GM12878 (cell line): ENCODE data around the gene DMAC2. TPM values are rescaled to one million over a fixed set of nuclear protein-coding genes. Genes with fewer than 3 reads are reported as not detected.

Experiments
- polyA plus RNA-seq, 11 experiments: library from polyadenylated mRNA; depleted of rRNA in 4 of 11; unstranded in 6 of 11; stranded (reverse) in 5 of 11; fragments of >200 nt; fragmentation: Nextera tagmentation in 4 of 11; fragmentation: Illumina TruSeq in 1 of 11; extraction: Ambion mirVana in 4 of 11; extraction: Trizol in 1 of 11; gene quantifications; 1 replicate in 1 of 11; 2 replicates in 10 of 11; pipeline versions ENCODE4 v1.2.1 to v1.2.3, GENCODE V29; 2011 to 2016; ENCODE audit warnings: inconsistent platforms in 2 of 11, missing spikeins in 2 of 11, low read depth in 1 of 11
- small RNA-seq: library from RNA; depleted of rRNA; stranded (forward); fragments of <200 nt; gene quantifications from one replicate; pipeline ENCODE3, GENCODE V24; 2014
- total RNA-seq, 4 experiments: library from RNA; depleted of rRNA in 3 of 4; stranded (reverse); fragments of >200 nt in 3 of 4; fragmentation: Illumina TruSeq in 1 of 4; extraction: Trizol in 1 of 4; gene quantifications; 2 replicates each; pipeline versions ENCODE4 v1.2.1 to v1.2.3, GENCODE V29; 2013 to 2021

Gene DMAC2
- total and polyA plus RNA-seq, 10 of the 15 experiments (the other 5 are each of a cell fraction or from before 2014, with no cell fraction given): 10.8 to 57.2 (median 42.7) TPM

Small RNA genes within 50 kb of the gene (small RNA-seq; reads per million reads assigned to genes)
- gene RF00017: not detected

Other genes starting within 250 kb of the DMAC2 start
Only the 7 nearest of the 14 such genes appear.
- gene TGFB1, start 86.0 kb downstream of the DMAC2 start, total RNA-seq (2014; rRNA removed): 10.4 and 14.5 TPM in 2 replicates
- 14.2 and 14.4 TPM in 2 replicates for gene TGFB1, start 86.0 kb downstream of the DMAC2 start, total RNA-seq (2014; rRNA removed; fragmentation: Illumina TruSeq; extraction: Trizol)
- 117 and 120 TPM in 2 replicates for gene TGFB1, start 86.0 kb downstream of the DMAC2 start, total RNA-seq (2021)
- gene TGFB1, start 86.0 kb downstream of the DMAC2 start, polyA plus RNA-seq (2011; rRNA removed): 3.6 and 5.9 TPM in 2 replicates
- 10.0 and 24.3 TPM in 2 replicates for gene TGFB1, start 86.0 kb downstream of the DMAC2 start, polyA plus RNA-seq (2014; fragmentation: Illumina TruSeq; extraction: Trizol)
- under 1 TPM; 0.23 to 0.37 TPM for gene TGFB1, start 86.0 kb downstream of the DMAC2 start, polyA plus RNA-seq (2014; fragmentation: Nextera tagmentation; extraction: Ambion mirVana)
- 33.3 and 48.2 TPM in 2 replicates for gene TGFB1, start 86.0 kb downstream of the DMAC2 start, polyA plus RNA-seq (2014; rRNA removed)
- gene TGFB1, start 86.0 kb downstream of the DMAC2 start, polyA plus RNA-seq (2016; fragmentation: Nextera tagmentation; extraction: Ambion mirVana): 1 to 10 TPM; 7.1 to 7.5 TPM
- gene B9D2, start 75.8 kb downstream of the DMAC2 start, total RNA-seq (2014; rRNA removed): 4.6 and 6.0 TPM in 2 replicates
- gene B9D2, start 75.8 kb downstream of the DMAC2 start, total RNA-seq (2014; rRNA removed; fragmentation: Illumina TruSeq; extraction: Trizol): 2.3 and 3.3 TPM in 2 replicates
- 5.0 and 5.5 TPM in 2 replicates for gene B9D2, start 75.8 kb downstream of the DMAC2 start, total RNA-seq (2021)
- gene B9D2, start 75.8 kb downstream of the DMAC2 start, polyA plus RNA-seq (2011; rRNA removed): 3.7 and 8.3 TPM in 2 replicates
- 0.25 and 2.4 TPM in 2 replicates for gene B9D2, start 75.8 kb downstream of the DMAC2 start, polyA plus RNA-seq (2014; fragmentation: Illumina TruSeq; extraction: Trizol)
- gene B9D2, start 75.8 kb downstream of the DMAC2 start, polyA plus RNA-seq (2014; fragmentation: Nextera tagmentation; extraction: Ambion mirVana): 1 to 10 TPM; 2.5 to 5.0 TPM
- gene B9D2, start 75.8 kb downstream of the DMAC2 start, polyA plus RNA-seq (2014; rRNA removed): 5.5 and 6.3 TPM in 2 replicates
- gene B9D2, start 75.8 kb downstream of the DMAC2 start, polyA plus RNA-seq (2016; fragmentation: Nextera tagmentation; extraction: Ambion mirVana): 10 to 100 TPM; 10.8 to 12.4 TPM
- 3.2 and 4.4 TPM in 2 replicates for gene TMEM91, start 63.4 kb downstream of the DMAC2 start, total RNA-seq (2014; rRNA removed)
- 2.1 and 3.0 TPM in 2 replicates for gene TMEM91, start 63.4 kb downstream of the DMAC2 start, total RNA-seq (2014; rRNA removed; fragmentation: Illumina TruSeq; extraction: Trizol)
- gene TMEM91, start 63.4 kb downstream of the DMAC2 start, total RNA-seq (2021): 1.8 and 3.1 TPM in 2 replicates
- 1.6 and 2.9 TPM in 2 replicates for gene TMEM91, start 63.4 kb downstream of the DMAC2 start, polyA plus RNA-seq (2011; rRNA removed)
- 1.6 and 2.5 TPM in 2 replicates for gene TMEM91, start 63.4 kb downstream of the DMAC2 start, polyA plus RNA-seq (2014; fragmentation: Illumina TruSeq; extraction: Trizol)
- gene TMEM91, start 63.4 kb downstream of the DMAC2 start, polyA plus RNA-seq (2014; fragmentation: Nextera tagmentation; extraction: Ambion mirVana): 1 to 10 TPM; 1.6 to 2.1 TPM
- gene TMEM91, start 63.4 kb downstream of the DMAC2 start, polyA plus RNA-seq (2014; rRNA removed): 5.2 and 5.5 TPM in 2 replicates
- gene TMEM91, start 63.4 kb downstream of the DMAC2 start, polyA plus RNA-seq (2016; fragmentation: Nextera tagmentation; extraction: Ambion mirVana): 1 to 10 TPM; 1.5 to 1.9 TPM
- 38.8 and 44.3 TPM in 2 replicates for gene EXOSC5, start 42.6 kb downstream of the DMAC2 start, total RNA-seq (2014; rRNA removed)
- 28.1 and 30.7 TPM in 2 replicates for gene EXOSC5, start 42.6 kb downstream of the DMAC2 start, total RNA-seq (2014; rRNA removed; fragmentation: Illumina TruSeq; extraction: Trizol)
- gene EXOSC5, start 42.6 kb downstream of the DMAC2 start, total RNA-seq (2021): 57.8 and 62.7 TPM in 2 replicates
- 26.0 and 61.0 TPM in 2 replicates for gene EXOSC5, start 42.6 kb downstream of the DMAC2 start, polyA plus RNA-seq (2011; rRNA removed)
- 2.5 and 15.8 TPM in 2 replicates for gene EXOSC5, start 42.6 kb downstream of the DMAC2 start, polyA plus RNA-seq (2014; fragmentation: Illumina TruSeq; extraction: Trizol)
- gene EXOSC5, start 42.6 kb downstream of the DMAC2 start, polyA plus RNA-seq (2014; fragmentation: Nextera tagmentation; extraction: Ambion mirVana): 10 to 100 TPM; 20.6 to 25.3 TPM
- gene EXOSC5, start 42.6 kb downstream of the DMAC2 start, polyA plus RNA-seq (2014; rRNA removed): 74.2 and 88.9 TPM in 2 replicates
- gene EXOSC5, start 42.6 kb downstream of the DMAC2 start, polyA plus RNA-seq (2016; fragmentation: Nextera tagmentation; extraction: Ambion mirVana): 100 to 1,000 TPM; 116 to 123 TPM
- gene BCKDHA, start 42.1 kb downstream of the DMAC2 start, total RNA-seq (2014; rRNA removed): 90.9 and 107 TPM in 2 replicates
- gene BCKDHA, start 42.1 kb downstream of the DMAC2 start, total RNA-seq (2014; rRNA removed; fragmentation: Illumina TruSeq; extraction: Trizol): 19.2 and 23.9 TPM in 2 replicates
- gene BCKDHA, start 42.1 kb downstream of the DMAC2 start, total RNA-seq (2021): 33.5 and 41.7 TPM in 2 replicates
- gene BCKDHA, start 42.1 kb downstream of the DMAC2 start, polyA plus RNA-seq (2011; rRNA removed): 10.8 and 51.3 TPM in 2 replicates
- gene BCKDHA, start 42.1 kb downstream of the DMAC2 start, polyA plus RNA-seq (2014; fragmentation: Illumina TruSeq; extraction: Trizol): 13.7 and 41.5 TPM in 2 replicates
- 10 to 100 TPM in 1 of 2 experiments, 1 to 10 TPM in 1; 9.9 to 28.7 TPM for gene BCKDHA, start 42.1 kb downstream of the DMAC2 start, polyA plus RNA-seq (2014; fragmentation: Nextera tagmentation; extraction: Ambion mirVana)
- 68.1 and 73.1 TPM in 2 replicates for gene BCKDHA, start 42.1 kb downstream of the DMAC2 start, polyA plus RNA-seq (2014; rRNA removed)
- 100 to 1,000 TPM in 1 of 2 experiments, 10 to 100 TPM in 1; 99.8 to 105 TPM for gene BCKDHA, start 42.1 kb downstream of the DMAC2 start, polyA plus RNA-seq (2016; fragmentation: Nextera tagmentation; extraction: Ambion mirVana)
- 0.05 and 0.06 TPM in 2 replicates for gene B3GNT8, start 12.5 kb downstream of the DMAC2 start, total RNA-seq (2014; rRNA removed)
- gene B3GNT8, start 12.5 kb downstream of the DMAC2 start, total RNA-seq (2014; rRNA removed; fragmentation: Illumina TruSeq; extraction: Trizol): not detected in 2 replicates
- 1.1 and 1.2 TPM in 2 replicates for gene B3GNT8, start 12.5 kb downstream of the DMAC2 start, total RNA-seq (2021)
- gene B3GNT8, start 12.5 kb downstream of the DMAC2 start, polyA plus RNA-seq (2011; rRNA removed): not detected in 2 replicates
- 0.44 TPM in 1 of 2 replicates, not detected in the other for gene B3GNT8, start 12.5 kb downstream of the DMAC2 start, polyA plus RNA-seq (2014; fragmentation: Illumina TruSeq; extraction: Trizol)
- gene B3GNT8, start 12.5 kb downstream of the DMAC2 start, polyA plus RNA-seq (2014; fragmentation: Nextera tagmentation; extraction: Ambion mirVana): not detected
- gene B3GNT8, start 12.5 kb downstream of the DMAC2 start, polyA plus RNA-seq (2014; rRNA removed): 0.08 and 0.23 TPM in 2 replicates
- under 1 TPM; 0.17 to 0.58 TPM for gene B3GNT8, start 12.5 kb downstream of the DMAC2 start, polyA plus RNA-seq (2016; fragmentation: Nextera tagmentation; extraction: Ambion mirVana)
- not detected in 2 replicates for gene ERICH4, start 3.2 kb upstream of the DMAC2 start, total RNA-seq (2014; rRNA removed)
- gene ERICH4, start 3.2 kb upstream of the DMAC2 start, total RNA-seq (2014; rRNA removed; fragmentation: Illumina TruSeq; extraction: Trizol): not detected in 2 replicates
- gene ERICH4, start 3.2 kb upstream of the DMAC2 start, total RNA-seq (2021): not detected in 2 replicates
- not detected in 2 replicates for gene ERICH4, start 3.2 kb upstream of the DMAC2 start, polyA plus RNA-seq (2011; rRNA removed)
- gene ERICH4, start 3.2 kb upstream of the DMAC2 start, polyA plus RNA-seq (2014; fragmentation: Illumina TruSeq; extraction: Trizol): not detected in 2 replicates
- not detected for gene ERICH4, start 3.2 kb upstream of the DMAC2 start, polyA plus RNA-seq (2014; fragmentation: Nextera tagmentation; extraction: Ambion mirVana)
- not detected in 2 replicates for gene ERICH4, start 3.2 kb upstream of the DMAC2 start, polyA plus RNA-seq (2014; rRNA removed)
- not detected for gene ERICH4, start 3.2 kb upstream of the DMAC2 start, polyA plus RNA-seq (2016; fragmentation: Nextera tagmentation; extraction: Ambion mirVana)